ENCODE data around the gene EXTL2. TPM values are rescaled to one million over a fixed set of nuclear protein-coding genes. Genes with fewer than 3 reads are reported as not detected.

Gene EXTL2
- polyA plus RNA-seq, 1 donor from 2014 or later = 34.2 TPM

DNA sequence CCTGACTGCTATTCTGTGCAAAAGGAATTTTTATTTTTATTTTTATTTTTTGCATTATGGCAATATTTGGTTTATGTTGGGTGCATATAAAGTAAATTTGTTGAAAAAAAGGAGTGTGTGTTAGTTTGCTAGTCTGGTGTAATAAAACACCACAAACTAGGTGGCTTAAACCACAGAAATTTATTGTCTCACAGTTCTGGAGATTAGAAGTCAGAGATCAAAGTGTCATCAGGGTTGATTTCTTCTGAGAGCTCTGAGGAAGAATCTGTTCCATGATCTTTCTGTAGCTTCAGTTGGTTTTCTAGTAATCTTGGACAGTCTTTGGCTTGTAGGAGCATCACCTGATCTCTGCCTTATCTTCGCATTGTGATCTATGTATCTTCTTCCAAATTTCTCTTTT, 7.7 kb upstream of the EXTL2 start:
- Histone ChIP-seq H3K9me3 (ENCODE audit: low read length) (no peaks in the 10 kb centered on the region), H4K20me1 (ENCODE audit: insufficient read depth) (no peaks in the 10 kb centered on the region), H2AFZ (ENCODE audit: low read depth, low read length) (no peak overlapping the region), H3K4me3 (ENCODE audit: low read length) (no peak overlapping the region), H3K9ac (ENCODE audit: low read length) (no peak overlapping the region), H3K79me2 (replicated peaks; ENCODE audit: insufficient read depth, low read length) (peaks cover 5% of the 10 kb centered on the region), H3K27me3 (ENCODE audit: insufficient read depth, low read depth, low read length) (no peaks in the 10 kb centered on the region), H3F3A (ENCODE audit: insufficient read depth, low read length, poor library complexity, severe bottlenecking) (no peaks in the 10 kb centered on the region), H3K9me2 (ENCODE audit: insufficient read depth, low read length) (no peaks in the 10 kb centered on the region), H3K4me2 (ENCODE audit: low read length) (no peak overlapping the region), H3K36me3 (ENCODE audit: insufficient read depth, low read length) (peaks cover 13% of the 10 kb centered on the region), H3K27ac (ENCODE audit: low read length) (no peak overlapping the region)
- TF ChIP-seq MXI1 (conservative IDR thresholded peaks at IDR 0.05; ENCODE audit: poor library complexity, severe bottlenecking) (no peak), CTCF (IDR thresholded peaks at IDR 0.05; ENCODE audit: poor library complexity, severe bottlenecking) (no peak), TAF1 (IDR thresholded peaks at IDR 0.05; ENCODE audit: low read depth) (no peak), SMC3 (conservative IDR thresholded peaks at IDR 0.05; ENCODE audit: poor library complexity) (no peak), REST (IDR thresholded peaks at IDR 0.05; ENCODE audit: borderline replicate concordance) (no peak), EP300 (conservative IDR thresholded peaks at IDR 0.05; ENCODE audit: poor library complexity, severe bottlenecking) (no peak), POLR2AphosphoS5 (IDR thresholded peaks at IDR 0.05) (no peak), EZH2 (IDR thresholded peaks at IDR 0.05; ENCODE audit: borderline replicate concordance, insufficient read depth, low read length, poor library complexity, severe bottlenecking) (no peak)

- H2AFZ ChIP-seq (ENCODE audit: low read depth, low read length) = peak overlapping the region; percentile 88
- peak overlapping the region; percentile 83 for H3K9ac ChIP-seq (ENCODE audit: low read length)
- H3K4me2 ChIP-seq (ENCODE audit: low read length) = peak overlapping the region; percentile 91
- no peaks in the 10 kb centered on the region for H3K9me2 ChIP-seq (ENCODE audit: insufficient read depth, low read length)
- no peaks in the 10 kb centered on the region for H4K20me1 ChIP-seq (ENCODE audit: insufficient read depth)
- H3K27ac ChIP-seq (ENCODE audit: low read length) = peak overlapping the region; percentile 74
- H3K79me2 ChIP-seq (replicated peaks; ENCODE audit: insufficient read depth, low read length) = peaks cover 35% of the 10 kb centered on the region
- no peaks in the 10 kb centered on the region for H3K27me3 ChIP-seq (ENCODE audit: insufficient read depth, low read depth, low read length)
- H3K36me3 ChIP-seq (ENCODE audit: insufficient read depth, low read length) = no peaks in the 10 kb centered on the region
- peak; percentile 51 for TF ChIP-seq POLR2AphosphoS5 (IDR thresholded peaks at IDR 0.05)
- no peak for TF ChIP-seq EZH2 (IDR thresholded peaks at IDR 0.05; ENCODE audit: borderline replicate concordance, insufficient read depth, low read length, poor library complexity, severe bottlenecking)
- TF ChIP-seq REST (IDR thresholded peaks at IDR 0.05; ENCODE audit: borderline replicate concordance) = no peak
- TF ChIP-seq EP300 (conservative IDR thresholded peaks at IDR 0.05; ENCODE audit: poor library complexity, severe bottlenecking) = no peak
- no peak for TF ChIP-seq TAF1 (IDR thresholded peaks at IDR 0.05; ENCODE audit: low read depth)
- no peak for TF ChIP-seq RAD21 (conservative IDR thresholded peaks at IDR 0.05)
- no peak for TF ChIP-seq CTCF (IDR thresholded peaks at IDR 0.05; ENCODE audit: poor library complexity, severe bottlenecking)
- TF ChIP-seq SMC3 (conservative IDR thresholded peaks at IDR 0.05; ENCODE audit: poor library complexity) = no peak
- peak; percentile 40 for TF ChIP-seq MXI1 (conservative IDR thresholded peaks at IDR 0.05; ENCODE audit: poor library complexity, severe bottlenecking)
- H3F3A ChIP-seq (ENCODE audit: insufficient read depth, low read length, poor library complexity, severe bottlenecking) = peaks cover 5% of the 10 kb centered on the region
- peak overlapping the region; percentile 86 for H3K4me3 ChIP-seq (ENCODE audit: low read length)
- H3K9me3 ChIP-seq (ENCODE audit: low read length) = no peaks in the 10 kb centered on the region
Measured at GRCh38 chr1:100896481-100896982, 1.9 kb upstream of the EXTL2 start.
